ENCODE data around the gene SMCHD1. TPM values are rescaled to one million over a fixed set of nuclear protein-coding genes. Genes with fewer than 3 reads are reported as not detected.
"Not testable (repeated sequence)": the region's sequence is repeated elsewhere in the genome, so short reads cannot be mapped to it uniquely, and the experiment has no call there.

SMCHD1 gene
- total RNA-seq, 4 donors from 2014 or later: 58.4 to 270 (median 98.6) TPM

DNA sequence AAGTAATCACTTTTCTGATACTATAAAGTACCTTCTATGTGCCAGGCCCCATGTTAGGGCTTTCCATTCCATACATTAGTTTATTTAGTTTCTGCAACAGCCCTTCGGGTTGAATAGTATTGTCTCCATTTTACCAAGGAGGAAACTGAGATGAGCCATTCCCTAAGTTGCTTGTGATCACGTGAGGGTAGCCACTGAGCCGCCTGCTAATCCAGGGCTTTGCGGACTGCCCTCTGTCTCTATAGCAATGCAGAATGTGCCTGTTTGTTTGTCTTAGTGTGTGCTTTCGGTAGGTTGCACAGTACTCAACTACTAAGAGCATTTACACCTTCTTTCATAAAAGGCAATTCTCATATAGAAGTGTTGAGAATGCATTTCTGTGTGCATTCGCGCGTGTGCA, 196.2 kb downstream of the SMCHD1 start:
- H3K4me3 ChIP-seq: no peak overlapping the region
- H3K36me3 ChIP-seq: no peaks in the 10 kb centered on the region
- H3K27me3 ChIP-seq: no peaks in the 10 kb centered on the region
- intact Hi-C loops (cut with DNase I; ENCODE audit: low total_unique reads): no loop called here
- no peak overlapping the region for H3K27ac ChIP-seq
- no peak for DNase-seq
- no peak for TF ChIP-seq POLR2A (IDR thresholded peaks at IDR 0.05)
- TF ChIP-seq, protein P1, sequence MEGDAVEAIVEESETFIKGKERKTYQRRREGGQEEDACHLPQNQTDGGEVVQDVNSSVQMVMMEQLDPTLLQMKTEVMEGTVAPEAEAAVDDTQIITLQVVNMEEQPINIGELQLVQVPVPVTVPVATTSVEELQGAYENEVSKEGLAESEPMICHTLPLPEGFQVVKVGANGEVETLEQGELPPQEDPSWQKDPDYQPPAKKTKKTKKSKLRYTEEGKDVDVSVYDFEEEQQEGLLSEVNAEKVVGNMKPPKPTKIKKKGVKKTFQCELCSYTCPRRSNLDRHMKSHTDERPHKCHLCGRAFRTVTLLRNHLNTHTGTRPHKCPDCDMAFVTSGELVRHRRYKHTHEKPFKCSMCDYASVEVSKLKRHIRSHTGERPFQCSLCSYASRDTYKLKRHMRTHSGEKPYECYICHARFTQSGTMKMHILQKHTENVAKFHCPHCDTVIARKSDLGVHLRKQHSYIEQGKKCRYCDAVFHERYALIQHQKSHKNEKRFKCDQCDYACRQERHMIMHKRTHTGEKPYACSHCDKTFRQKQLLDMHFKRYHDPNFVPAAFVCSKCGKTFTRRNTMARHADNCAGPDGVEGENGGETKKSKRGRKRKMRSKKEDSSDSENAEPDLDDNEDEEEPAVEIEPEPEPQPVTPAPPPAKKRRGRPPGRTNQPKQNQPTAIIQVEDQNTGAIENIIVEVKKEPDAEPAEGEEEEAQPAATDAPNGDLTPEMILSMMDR (IDR thresholded peaks at IDR 0.05): no peak
- no peaks in the 10 kb centered on the region for H3K9me3 ChIP-seq
- peaks cover 11 to 17% of the 10 kb centered on the region in 2 donors for H3K4me1 ChIP-seq

DNA sequence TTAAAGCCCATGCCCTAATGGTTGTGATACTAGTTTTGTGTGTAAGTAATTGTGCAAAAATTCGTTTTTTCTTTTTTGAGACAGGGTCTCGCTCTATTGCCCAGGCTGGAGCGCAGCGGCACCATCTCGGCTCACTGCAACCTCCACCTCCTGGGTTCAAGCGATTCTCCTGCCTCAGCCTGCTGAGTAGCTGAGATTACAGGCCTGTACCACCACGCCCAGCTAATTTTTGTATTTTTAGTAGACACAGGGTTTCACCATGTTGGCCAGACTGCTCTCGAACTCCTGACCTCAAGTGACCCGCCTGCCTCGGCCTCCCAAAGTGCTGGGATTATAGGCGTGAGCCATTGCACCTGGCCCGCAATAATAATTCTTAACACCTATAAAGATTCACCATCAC, 196.9 kb downstream of the SMCHD1 start:
- H3K27ac ChIP-seq; intact Hi-C loops (cut with DNase I; ENCODE audit: low total_unique reads): not testable (repeated sequence)

DNA sequence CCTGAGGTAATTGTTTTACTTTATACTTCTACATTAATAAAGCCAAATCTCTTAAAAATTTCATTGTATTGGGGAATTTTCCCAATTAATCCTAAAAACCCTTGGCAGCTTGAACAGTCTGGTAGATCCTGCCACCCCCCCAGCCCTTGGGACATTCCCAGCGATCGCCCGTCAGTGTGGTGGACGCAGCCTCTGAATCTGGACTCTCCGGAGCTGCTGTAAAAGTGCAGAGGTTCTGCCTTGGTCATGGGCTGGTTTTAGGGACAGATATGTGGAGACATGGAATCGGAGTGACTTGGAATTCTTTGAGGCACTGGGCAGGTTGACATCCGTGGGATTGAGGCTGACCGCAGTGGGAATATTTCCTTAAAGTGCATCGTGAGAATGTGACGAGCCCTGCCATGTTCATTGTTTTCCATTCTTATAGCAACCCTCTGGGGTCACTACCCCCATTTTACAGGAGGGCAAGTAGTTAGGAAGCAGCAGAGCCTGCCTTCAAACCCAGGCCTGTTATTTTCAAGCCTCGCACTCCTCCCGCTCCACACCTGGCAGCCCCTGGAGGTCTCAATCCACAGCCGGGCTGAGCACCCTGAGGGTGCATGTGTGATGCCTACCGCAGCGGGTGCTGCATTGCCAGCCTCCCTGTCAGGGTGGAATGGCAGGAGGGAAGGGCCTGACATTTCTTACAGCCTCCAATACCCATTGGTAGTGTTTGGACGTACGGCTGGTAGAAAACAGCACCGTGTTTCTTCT, 197.8 kb downstream of the SMCHD1 start:
- Histone ChIP-seq H3K27ac (peak overlapping the region; percentile 82 to 86), H3K27me3 (no peaks in the 10 kb centered on the region), H3K36me3 (no peaks in the 10 kb centered on the region), H3K4me1 (peaks cover 17 to 21% of the 10 kb centered on the region in 2 donors), H3K9me3 (no peaks in the 10 kb centered on the region), H3K4me3 (no peak overlapping the region)
- no peak for DNase-seq
- no peak for TF ChIP-seq POLR2A (IDR thresholded peaks at IDR 0.05)
- TF ChIP-seq, protein P1 (IDR thresholded peaks at IDR 0.05): no peak
- intact Hi-C loops (cut with DNase I; ENCODE audit: low total_unique reads): no loop called here

More for the DNA sequence above, 196.9 kb downstream of the SMCHD1 start:
- DNase-seq, H3K9me3 ChIP-seq, H3K4me3 ChIP-seq, H3K27me3 ChIP-seq, H3K36me3 ChIP-seq: not testable (repeated sequence)
- peaks cover 15 to 17% of the 10 kb centered on the region in 2 donors for H3K4me1 ChIP-seq

DNA sequence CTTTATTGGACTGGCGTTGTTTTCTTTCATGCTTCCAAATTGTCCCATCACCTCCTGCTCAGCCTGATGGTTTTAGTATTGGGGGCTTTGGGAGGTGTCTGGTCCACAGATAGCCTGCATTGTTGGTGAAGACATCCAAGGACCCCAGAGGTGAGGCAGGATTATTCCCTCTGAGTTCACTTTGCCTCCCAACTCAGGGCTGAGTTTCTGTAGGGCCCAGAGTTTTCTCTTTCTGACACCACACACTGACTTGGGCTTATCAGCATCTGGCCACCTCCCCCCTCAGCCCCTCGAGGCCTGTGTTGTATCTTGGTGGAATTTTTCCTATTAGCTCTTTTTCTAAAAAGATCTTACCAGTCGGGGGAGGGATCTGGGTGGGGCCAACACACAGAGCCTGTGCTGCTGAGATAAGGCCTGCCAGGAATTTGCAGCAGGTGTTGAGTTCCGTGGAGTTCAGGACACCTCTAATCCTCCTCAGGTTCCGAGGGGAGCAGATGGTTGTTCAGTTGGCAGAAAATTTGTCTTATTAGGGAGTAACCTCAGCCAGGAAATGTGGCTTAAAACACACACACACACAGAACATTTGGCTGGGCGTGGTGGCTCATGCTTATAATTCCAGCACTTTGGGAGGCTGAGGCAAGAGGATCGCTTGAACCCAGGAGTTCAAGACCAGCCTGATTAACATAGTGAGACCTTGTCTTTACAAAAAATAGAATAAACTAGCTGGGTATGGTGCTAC, 198.6 kb downstream of the SMCHD1 start:
- H3K27me3 ChIP-seq: no peaks in the 10 kb centered on the region
- H3K27ac ChIP-seq: peak overlapping the region; percentile 82 to 86
- DNase-seq: no peak
- no peak overlapping the region for H3K4me3 ChIP-seq
- peaks cover 17 to 21% of the 10 kb centered on the region in 2 donors for H3K4me1 ChIP-seq
- TF ChIP-seq, protein P1 (IDR thresholded peaks at IDR 0.05): no peak
- TF ChIP-seq POLR2A (IDR thresholded peaks at IDR 0.05): no peak
- intact Hi-C loops (cut with DNase I; ENCODE audit: low total_unique reads): no loop called here
- no peaks in the 10 kb centered on the region for H3K36me3 ChIP-seq
- no peaks in the 10 kb centered on the region for H3K9me3 ChIP-seq

Small RNA genes within 50 kb of the gene (small RNA-seq; reads per million reads assigned to genes)
- gene RF00019: not detected
- not detected for gene RNU6-340P

Other genes starting within 250 kb of the SMCHD1 start
- 10 to 100 TPM in 3 of 4 donors, 1 to 10 TPM in 1; 6.7 to 22.9 (median 18.5) TPM for gene METTL4, start 84.2 kb upstream of the SMCHD1 start, total RNA-seq
- 10 to 100 TPM in 1 of 4 donors, 1 to 10 TPM in 1, under 1 TPM in 2; 0.26 to 21.2 (median 0.80) TPM for gene NDC80, start 84.2 kb upstream of the SMCHD1 start, total RNA-seq
- 10 to 100 TPM; 25.6 to 60.2 (median 43.2) TPM for gene EMILIN2, start 191.3 kb downstream of the SMCHD1 start, total RNA-seq

All from uterus (tissue), 4 donors.